AG04449 (cell line): Measurements from ENCODE around the gene CD164L2.

Source experiments
- CTCF ChIA-PET: fragments of 350-600 bp; formaldehyde crosslinking; extraction: SDS; loops from one replicate; lab custom pipeline; 2021; ENCODE audit warnings: antibody characterized with exemption; lab: Yijun Ruan, JAX
- POLR2A ChIA-PET: fragments of 400-600, 350-600 bp; formaldehyde crosslinking; extraction: SDS; loops from one replicate; lab custom pipeline; 2020; ENCODE audit warnings: antibody characterized with exemption, inconsistent platforms; lab: Yijun Ruan, JAX
- DNase-seq: peaks from one replicate; pipeline ENCODE4 v3.0.0-alpha.2; 2010; ENCODE audit warnings: low read depth, low spot score
- H3K4me3 ChIP-seq: 2 replicates; pipeline ENCODE4 v1.5.1; 2011; ENCODE audit warnings: low read depth, mild to moderate bottlenecking, control low read depth, low read length
- TF ChIP-seq, protein P1 (sequence below): IDR thresholded peaks from one replicate; pipeline ENCODE4 v1.5.1; 2011; ENCODE audit warnings: mild to moderate bottlenecking, moderate library complexity, low read length, control low read depth, inconsistent platforms; ENCODE audit not compliant: insufficient read depth; ENCODE audit errors: missing control alignments

CD164L2 gene

DNA sequence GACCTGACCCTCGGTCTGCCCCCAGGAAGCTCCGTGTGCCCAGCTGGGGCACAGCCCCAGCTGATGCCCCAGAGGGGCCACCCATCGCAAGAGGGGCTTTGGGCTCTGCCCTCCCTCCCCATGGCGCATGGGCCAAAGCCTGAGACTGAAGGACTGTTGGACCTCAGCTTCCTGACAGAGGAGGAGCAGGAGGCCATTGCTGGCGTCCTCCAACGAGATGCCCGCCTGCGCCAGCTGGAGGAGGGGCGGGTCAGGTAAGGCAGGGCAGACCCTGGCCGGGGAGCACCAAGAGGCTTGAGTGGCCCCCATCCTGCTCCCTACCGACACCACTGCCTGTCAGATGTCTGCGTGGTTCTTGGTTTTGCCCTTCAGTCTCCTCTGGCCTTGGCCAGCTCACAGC, 37.9 kb downstream of the CD164L2 start:
- no peak for DNase-seq
- TF ChIP-seq, protein P1, sequence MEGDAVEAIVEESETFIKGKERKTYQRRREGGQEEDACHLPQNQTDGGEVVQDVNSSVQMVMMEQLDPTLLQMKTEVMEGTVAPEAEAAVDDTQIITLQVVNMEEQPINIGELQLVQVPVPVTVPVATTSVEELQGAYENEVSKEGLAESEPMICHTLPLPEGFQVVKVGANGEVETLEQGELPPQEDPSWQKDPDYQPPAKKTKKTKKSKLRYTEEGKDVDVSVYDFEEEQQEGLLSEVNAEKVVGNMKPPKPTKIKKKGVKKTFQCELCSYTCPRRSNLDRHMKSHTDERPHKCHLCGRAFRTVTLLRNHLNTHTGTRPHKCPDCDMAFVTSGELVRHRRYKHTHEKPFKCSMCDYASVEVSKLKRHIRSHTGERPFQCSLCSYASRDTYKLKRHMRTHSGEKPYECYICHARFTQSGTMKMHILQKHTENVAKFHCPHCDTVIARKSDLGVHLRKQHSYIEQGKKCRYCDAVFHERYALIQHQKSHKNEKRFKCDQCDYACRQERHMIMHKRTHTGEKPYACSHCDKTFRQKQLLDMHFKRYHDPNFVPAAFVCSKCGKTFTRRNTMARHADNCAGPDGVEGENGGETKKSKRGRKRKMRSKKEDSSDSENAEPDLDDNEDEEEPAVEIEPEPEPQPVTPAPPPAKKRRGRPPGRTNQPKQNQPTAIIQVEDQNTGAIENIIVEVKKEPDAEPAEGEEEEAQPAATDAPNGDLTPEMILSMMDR = no peak
- ChIA-PET CTCF (interaction anchor here (0.6 to 8.2 kb wide), 6 partner anchors 12 to 223 kb away, joined by 3 to 100 read pairs (median 10); partner anchors contain the start of gene MAP3K6), POLR2A (no interaction called here)
- no peak overlapping the region for H3K4me3 ChIP-seq

DNA sequence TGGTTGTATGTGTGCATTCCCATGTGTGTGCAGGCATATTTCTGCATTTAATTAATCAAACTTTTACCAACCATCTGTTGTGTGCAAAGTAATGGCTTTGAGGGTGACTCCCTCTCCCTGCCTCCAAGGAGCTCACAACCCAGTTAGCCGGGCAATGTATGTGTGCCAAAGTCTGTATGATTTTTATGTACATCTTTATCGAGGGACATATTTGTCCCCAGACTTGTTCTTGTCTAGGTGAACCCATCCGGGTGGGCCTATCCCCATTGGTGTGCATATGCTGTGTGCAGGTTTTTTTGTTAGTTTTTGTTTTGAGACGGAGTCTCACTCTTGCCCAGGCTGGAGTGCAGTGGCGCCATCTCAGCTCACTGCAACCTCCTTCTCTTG, 39.5 kb downstream of the CD164L2 start:
- POLR2A ChIA-PET = no interaction called here
- TF ChIP-seq, protein P1 = no peak
- H3K4me3 ChIP-seq = no peak overlapping the region
- CTCF ChIA-PET = interaction anchor here (0.7 to 8.2 kb wide), 6 partner anchors 10 to 43 kb away, joined by 3 to 100 read pairs (median 5); partner anchors contain the start of gene MAP3K6
- no peak for DNase-seq

DNA sequence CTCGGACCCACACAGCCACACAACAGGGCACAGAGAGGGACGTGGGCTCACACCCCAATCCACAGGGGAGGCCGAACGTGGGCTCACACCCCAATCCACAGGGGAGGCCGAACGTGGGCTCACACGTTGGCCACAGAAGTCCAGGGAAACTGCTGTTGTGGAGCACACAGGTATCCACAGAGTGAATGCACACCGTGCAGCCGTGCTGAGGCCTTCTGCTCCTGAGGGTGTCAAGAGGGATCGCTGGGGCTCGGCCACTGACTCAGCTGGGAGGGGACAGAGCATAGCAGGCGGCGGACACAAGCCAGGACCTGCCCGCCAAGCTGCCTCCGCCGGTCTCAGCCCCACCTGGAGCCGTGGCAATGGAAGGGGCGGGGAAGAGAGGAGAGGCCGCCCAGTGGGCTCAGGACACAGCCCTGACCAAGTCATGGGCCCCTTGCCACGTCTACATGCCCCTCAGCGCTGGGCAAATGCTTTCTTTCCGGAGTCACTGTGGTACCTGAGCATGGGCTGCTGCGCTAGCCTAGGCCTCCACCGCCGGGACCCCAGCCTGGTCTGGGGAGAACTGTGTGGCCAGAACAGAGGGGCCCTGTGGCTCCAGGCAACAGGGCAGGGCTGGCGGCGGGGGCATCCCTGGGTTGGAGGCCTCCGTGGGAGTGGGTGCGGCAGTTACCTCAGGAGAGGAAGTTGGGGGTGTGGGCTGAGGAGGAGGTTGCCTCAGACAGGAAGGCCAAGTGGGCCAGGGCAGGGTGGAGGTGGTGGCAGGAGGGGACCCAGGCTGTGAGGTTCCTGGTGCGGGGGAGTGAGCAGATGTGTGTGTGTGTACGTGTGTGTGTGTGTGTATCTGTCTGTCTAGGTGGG, 40.1 kb downstream of the CD164L2 start:
- TF ChIP-seq, protein P1 = no peak
- no peak overlapping the region for H3K4me3 ChIP-seq
- ChIA-PET CTCF (interaction anchor here (0.7 to 8.2 kb wide), 6 partner anchors 10 to 42 kb away, joined by 3 to 100 read pairs (median 7); partner anchors contain the start of gene MAP3K6), POLR2A (interaction anchor here (0.9 kb wide), 1 partner anchor 11 kb away, joined by 3 read pairs; no protein-coding TSS in a partner anchor)
- DNase-seq = no peak

DNA sequence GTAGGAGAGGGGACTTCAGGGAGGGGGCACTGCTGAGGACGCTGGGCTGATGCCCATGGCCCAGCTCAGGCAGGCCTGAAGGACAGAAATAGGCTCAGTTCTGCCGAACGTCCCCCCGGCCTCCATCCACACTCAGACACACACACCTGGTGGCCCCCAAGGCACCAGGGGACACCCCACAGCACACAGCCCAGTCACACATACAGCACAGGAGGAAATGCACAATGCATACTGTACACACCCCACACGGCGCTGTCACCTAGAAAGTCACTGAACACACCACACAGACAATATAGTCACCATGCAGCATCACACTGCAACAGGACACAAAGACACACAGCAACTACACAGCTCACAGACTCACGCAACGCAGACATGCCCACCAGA, 40.7 kb downstream of the CD164L2 start:
- CTCF ChIA-PET = interaction anchor here (1.7 to 8.2 kb wide), 3 partner anchors 9 to 24 kb away, joined by 9 to 100 read pairs (median 69); partner anchors contain the start of gene MAP3K6
- POLR2A ChIA-PET = interaction anchor here (0.9 kb wide), 1 partner anchor 10 kb away, joined by 3 read pairs; no protein-coding TSS in a partner anchor
- no peak overlapping the region; the same call in 1 of the 2 replicates for H3K4me3 ChIP-seq
- TF ChIP-seq, protein P1 = no peak
- no peak for DNase-seq

DNA sequence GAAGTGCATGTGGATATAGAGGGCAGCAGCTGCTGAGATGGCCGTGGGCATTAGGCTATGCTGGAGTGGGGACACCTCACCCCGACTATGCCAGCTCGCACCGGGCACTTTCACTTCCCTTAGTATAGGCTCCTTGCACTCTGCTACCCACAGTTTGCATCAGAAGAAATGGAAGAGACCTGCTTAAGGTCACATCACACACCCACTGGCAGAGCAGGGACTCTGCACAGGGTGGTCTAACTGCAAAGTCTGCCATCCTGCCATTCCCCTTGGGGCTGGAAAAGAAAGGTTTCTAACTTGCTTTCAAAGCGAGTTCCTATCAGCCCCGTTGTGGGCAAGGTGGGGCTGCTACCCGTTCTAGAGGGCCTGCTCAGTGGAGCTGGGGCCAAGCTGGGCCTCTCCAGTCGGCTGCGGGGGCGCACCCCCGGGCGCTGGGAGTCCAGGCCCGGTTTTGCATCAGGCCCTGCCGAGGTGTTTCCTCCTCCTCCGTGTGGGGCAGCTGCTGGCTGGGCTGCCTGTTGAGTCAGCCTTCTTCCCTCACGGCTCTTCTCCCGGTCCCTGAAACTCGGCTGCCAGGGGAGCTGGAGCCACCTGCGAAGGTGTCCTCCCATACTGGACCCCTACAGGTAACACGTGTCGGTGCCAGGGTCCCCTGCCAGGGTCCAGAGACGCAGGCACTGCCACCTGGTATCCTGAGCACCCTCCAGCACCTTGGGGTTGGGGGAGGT, 41.4 kb downstream of the CD164L2 start, which contains the start of gene SYTL1:
Gene SYTL1 (plus strand): TSS at position 498 of the 728 bp plus-strand sequence. CDS start 3,313 bp downstream, outside the sequence.
- TF ChIP-seq, protein P1 = no peak
- CTCF ChIA-PET = interaction anchor here (0.8 to 8.2 kb wide), 6 partner anchors 8 to 321 kb away, joined by 3 to 100 read pairs (median 6); partner anchors contain the start of gene MAP3K6
- DNase-seq = no peak
- POLR2A ChIA-PET = interaction anchor here (0.8 kb wide), 1 partner anchor 54 kb away, joined by 3 read pairs; no protein-coding TSS in a partner anchor
- H3K4me3 ChIP-seq = peak within 1 kb of the TSS; percentile 33
